Upper lobe of left lung (tissue), 6 donors: ENCODE measurements around the gene ME3. TPM values are rescaled to one million over a fixed set of nuclear protein-coding genes. Genes with fewer than 3 reads are reported as not detected.
"Not testable (repeated sequence)": the region's sequence is repeated elsewhere in the genome, so short reads cannot be mapped to it uniquely, and the experiment has no call there.

Experiments
- ATAC-seq, 2 donors: fragments of 200-7000 bp; cut with Tn5 transposase; one replicate each; pipeline ENCODE4 v1.9.1; 2022; ENCODE audit warnings: mild to moderate bottlenecking in 2 of 2, moderate library complexity in 2 of 2; ENCODE audit not compliant: low FRiP score in 2 of 2
- DNase-seq, 2 donors: peaks; one replicate each; pipeline ENCODE4 v3.0.0-alpha.2; 2019 to 2020
- H3K27ac ChIP-seq, 4 donors: fragments of 200-600 bp; sonication (generic); one replicate each; pipeline ENCODE4 v1.5.1; 2016 to 2019
- H3K27me3 ChIP-seq, 4 donors: fragments of 200-600 bp; sonication (generic); one replicate each; pipeline ENCODE4 v1.5.1; 2017 to 2019
- H3K36me3 ChIP-seq, 4 donors: fragments of 200-600 bp; sonication (generic); one replicate each; pipeline ENCODE4 v1.5.1; 2016 to 2019
- H3K4me1 ChIP-seq, 4 donors: fragments of 200-600 bp; sonication (generic); one replicate each; pipeline ENCODE4 v1.5.1; 2018 to 2019
- H3K4me3 ChIP-seq, 4 donors: fragments of 200-600 bp; sonication (generic); one replicate each; pipeline ENCODE4 v1.5.1; 2017 to 2019; ENCODE audit warnings: mild to moderate bottlenecking in 2 of 4, moderate library complexity in 1 of 4
- H3K9me3 ChIP-seq, 4 donors: fragments of 200-600 bp; sonication (generic); one replicate each; pipeline ENCODE4 v1.5.1; 2018 to 2019
- CTCF ChIP-seq, 6 experiments: fragments of 450-650 bp in 4 of 6; fragments of 200-600 bp in 2 of 6; sonication (generic) in 2 of 6; IDR thresholded peaks; one replicate each; pipeline ENCODE4 v1.5.1; 2016 to 2019; ENCODE audit warnings: antibody characterized with exemption in 6 of 6
- EP300 ChIP-seq, 4 donors: sonication (generic); formaldehyde crosslinking; IDR thresholded peaks; one replicate each; pipeline ENCODE4 v1.5.1; 2017; ENCODE audit warnings: antibody characterized with exemption in 4 of 4, control low read depth in 2 of 4
- POLR2A ChIP-seq, 4 donors: fragments of 450-650 bp; IDR thresholded peaks; one replicate each; pipeline ENCODE4 v1.5.1; 2016 to 2017; ENCODE audit warnings: antibody characterized with exemption in 4 of 4, mild to moderate bottlenecking in 2 of 4
- POLR2AphosphoS5 ChIP-seq, 2 donors: sonication (generic); formaldehyde crosslinking; IDR thresholded peaks; one replicate each; pipeline ENCODE4 v1.5.1; 2017; ENCODE audit warnings: antibody characterized with exemption in 2 of 2
- WGBS, 2 donors: methylation state at CpG; one replicate each; pipeline ENCODE4 v1.1.5; 2017 to 2018; 5-methylcytosine and 5-hydroxymethylcytosine counted together
- total RNA-seq, 6 donors: library from RNA; depleted of rRNA in 4 of 6; stranded (reverse); fragments of >200 nt in 4 of 6; gene quantifications; one replicate each; pipeline versions ENCODE4 v1.1.0 to v1.2.1, GENCODE V29; 2016 to 2021
- donor health status: DM: no; HTN: no; CAD: no; lungs with moderate emphysema.
- donor health status: DM: no; HTN: yes; CAD: no; lungs with severe emphysema.

ME3 gene
- total RNA-seq, 6 donors from 2014 or later: 19.5 to 56.6 (median 34.7) TPM

GRCh38 chr11:86663291-86663690 is 9.1 kb downstream of the ME3 start:
- no peak overlapping the region for H3K4me3 ChIP-seq
- no peaks in the 10 kb centered on the region for H3K4me1 ChIP-seq
- WGBS, 2 donors: 91 to 100% methylated on average over 3 of the region's 3 CpGs
- H3K27ac ChIP-seq: no peak overlapping the region
- no peak for TF ChIP-seq POLR2AphosphoS5 (IDR thresholded peaks at IDR 0.05)
- TF ChIP-seq POLR2A (IDR thresholded peaks at IDR 0.05): no peak
- TF ChIP-seq CTCF (IDR thresholded peaks at IDR 0.05): no peak
- no peak for TF ChIP-seq EP300 (IDR thresholded peaks at IDR 0.05)
- ATAC-seq (no peak), DNase-seq (no peak)
- H3K36me3 ChIP-seq: no peaks in the 10 kb centered on the region
- H3K27me3 ChIP-seq: no peaks in the 10 kb centered on the region
- H3K9me3 ChIP-seq: no peaks in the 10 kb centered on the region

GRCh38 chr11:86660736-86661135 is 11.7 kb downstream of the ME3 start:
- H3K4me1 ChIP-seq: no peaks in the 10 kb centered on the region
- DNase-seq (no peak), ATAC-seq (no peak)
- H3K9me3 ChIP-seq: no peaks in the 10 kb centered on the region
- TF ChIP-seq POLR2A (IDR thresholded peaks at IDR 0.05) (no peak), CTCF (IDR thresholded peaks at IDR 0.05) (no peak), POLR2AphosphoS5 (IDR thresholded peaks at IDR 0.05) (no peak), EP300 (IDR thresholded peaks at IDR 0.05) (no peak)
- WGBS, 2 donors: 58 to 78% methylated on average over 2 of the region's 2 CpGs
- no peak overlapping the region for H3K27ac ChIP-seq
- no peaks in the 10 kb centered on the region for H3K27me3 ChIP-seq
- H3K4me3 ChIP-seq: no peak overlapping the region
- no peaks in the 10 kb centered on the region for H3K36me3 ChIP-seq

- no peak overlapping the region for H3K4me3 ChIP-seq
- no peaks in the 10 kb centered on the region for H3K27me3 ChIP-seq
- H3K9me3 ChIP-seq: no peaks in the 10 kb centered on the region
- TF ChIP-seq POLR2A (IDR thresholded peaks at IDR 0.05) (no peak), POLR2AphosphoS5 (IDR thresholded peaks at IDR 0.05) (no peak), EP300 (IDR thresholded peaks at IDR 0.05) (no peak), CTCF (IDR thresholded peaks at IDR 0.05) (no peak)
- WGBS, 2 donors: 80 to 81% methylated on average over 2 of the region's 2 CpGs
- H3K27ac ChIP-seq: no peak overlapping the region
- no peaks in the 10 kb centered on the region for H3K36me3 ChIP-seq
- DNase-seq: no peak
- ATAC-seq: peak in 1 of 2 donors; percentile 88
- H3K4me1 ChIP-seq: no peaks in the 10 kb centered on the region
Measured at GRCh38 chr11:86660088-86660487, 12.3 kb downstream of the ME3 start.

- Histone ChIP-seq H3K36me3 (no peaks in the 10 kb centered on the region), H3K27me3 (no peaks in the 10 kb centered on the region), H3K4me1 (no peaks in the 10 kb centered on the region), H3K4me3 (no peak overlapping the region), H3K27ac (no peak overlapping the region), H3K9me3 (no peaks in the 10 kb centered on the region)
- no peak for ATAC-seq
- TF ChIP-seq POLR2A (IDR thresholded peaks at IDR 0.05): no peak
- no peak for TF ChIP-seq EP300 (IDR thresholded peaks at IDR 0.05)
- no peak for TF ChIP-seq CTCF (IDR thresholded peaks at IDR 0.05)
- TF ChIP-seq POLR2AphosphoS5 (IDR thresholded peaks at IDR 0.05): no peak
- 100% methylated on average over 1 of the region's 1 CpG; no CpG with 5 or more reads in 1 of the 2 donors for WGBS, 2 donors
- DNase-seq: peak in 1 of 2 donors; percentile 19
Measured at GRCh38 chr11:86658534-86658933, 13.9 kb downstream of the ME3 start.

GRCh38 chr11:86645212-86645611 is 27.2 kb downstream of the ME3 start:
- DNase-seq: peak in 1 of 2 donors; percentile 44
- not testable (repeated sequence) for ATAC-seq, H3K36me3 ChIP-seq, H3K4me1 ChIP-seq, H3K27me3 ChIP-seq, H3K4me3 ChIP-seq, H3K9me3 ChIP-seq, H3K27ac ChIP-seq
- 30 to 39% methylated on average over 2 to 3 of the region's 3 CpGs for whole genome bisulfite sequencing, 2 donors
